ENCODE results near the gene TADA2B. TPM values are rescaled to one million over a fixed set of nuclear protein-coding genes. Genes with fewer than 3 reads are reported as not detected.

Gene TADA2B
- total RNA-seq, 2 donors from 2014 or later, result 15.8 to 16.9 TPM

GRCh38 chr4:7062816-7063215 is 19.6 kb downstream of the TADA2B start:
- Mint-ChIP-seq H3K27me3 (no peaks in the 10 kb centered on the region), H3K4me3 (no peak overlapping the region), H3K27ac (peak overlapping the region in 1 of 2 donors; percentile 35), H3K36me3 (peaks cover 14% of the 10 kb centered on the region), H3K9me3 (no peaks in the 10 kb centered on the region), H3K4me1 (ENCODE audit: low read depth in 2 of 2) (peaks cover 18 to 40% of the 10 kb centered on the region in 2 donors)
- ATAC-seq, result no peak
- no peak for DNase-seq (ENCODE audit: low spot score)

GRCh38 chr4:7063362-7063761 is 20.2 kb downstream of the TADA2B start:
- H3K36me3 Mint-ChIP-seq, result peaks cover 14% of the 10 kb centered on the region
- no peak for ATAC-seq
- H3K27me3 Mint-ChIP-seq, result no peaks in the 10 kb centered on the region
- no peak overlapping the region for H3K27ac Mint-ChIP-seq
- no peaks in the 10 kb centered on the region for H3K9me3 Mint-ChIP-seq
- H3K4me1 Mint-ChIP-seq (ENCODE audit: low read depth in 2 of 2), result peaks cover 22 to 46% of the 10 kb centered on the region in 2 donors
- no peak for DNase-seq (ENCODE audit: low spot score)
- no peak overlapping the region for H3K4me3 Mint-ChIP-seq

GRCh38 chr4:7066006-7066405 is 22.8 kb downstream of the TADA2B start:
- DNase-seq (ENCODE audit: low spot score), result no peak
- peak overlapping the region; percentile 94 for H3K4me3 Mint-ChIP-seq
- H3K4me1 Mint-ChIP-seq (ENCODE audit: low read depth in 2 of 2), result peaks cover 36 to 60% of the 10 kb centered on the region in 2 donors
- H3K36me3 Mint-ChIP-seq, result peaks cover 13% of the 10 kb centered on the region
- H3K27ac Mint-ChIP-seq, result peak overlapping the region in 1 of 2 donors; percentile 90
- no peaks in the 10 kb centered on the region for H3K9me3 Mint-ChIP-seq
- H3K27me3 Mint-ChIP-seq, result peaks cover 2 to 4% of the 10 kb centered on the region in 2 donors
- ATAC-seq, result no peak

GRCh38 chr4:7066493-7066892 is 23.3 kb downstream of the TADA2B start:
- Mint-ChIP-seq H3K27me3 (peaks cover 2 to 6% of the 10 kb centered on the region in 2 donors), H3K9me3 (no peaks in the 10 kb centered on the region), H3K4me3 (peak overlapping the region; percentile 94), H3K27ac (peak overlapping the region; percentile 90 to 94), H3K4me1 (ENCODE audit: low read depth in 2 of 2) (peaks cover 32 to 57% of the 10 kb centered on the region in 2 donors), H3K36me3 (peaks cover 8% of the 10 kb centered on the region)
- DNase-seq (ENCODE audit: low spot score), result no peak
- ATAC-seq, result no peak

- Mint-ChIP-seq H3K4me3 (peak overlapping the region; percentile 94), H3K27ac (peak overlapping the region; percentile 90 to 94), H3K4me1 (ENCODE audit: low read depth in 2 of 2) (peaks cover 32 to 57% of the 10 kb centered on the region in 2 donors), H3K27me3 (peaks cover 2 to 6% of the 10 kb centered on the region in 2 donors), H3K36me3 (peaks cover 7% of the 10 kb centered on the region), H3K9me3 (no peaks in the 10 kb centered on the region)
- ATAC-seq (no peak), DNase-seq (ENCODE audit: low spot score) (no peak)
These were observed 23.9 kb downstream of the TADA2B start for GRCh38 chr4:7067126-7067451.

- H3K27me3 Mint-ChIP-seq, result peaks cover 2 to 6% of the 10 kb centered on the region in 2 donors
- H3K9me3 Mint-ChIP-seq, result no peaks in the 10 kb centered on the region
- peaks cover 32 to 57% of the 10 kb centered on the region in 2 donors for H3K4me1 Mint-ChIP-seq (ENCODE audit: low read depth in 2 of 2)
- DNase-seq (ENCODE audit: low spot score), result peak; percentile 100
- ATAC-seq, result peak; percentile 95 to 98
- H3K27ac Mint-ChIP-seq, result peak within 1 kb of the TSS; percentile 90 to 94
- H3K4me3 Mint-ChIP-seq, result peak within 1 kb of the TSS; percentile 94
- H3K36me3 Mint-ChIP-seq, result peaks cover 7% of the 10 kb centered on the region
These were observed 24.5 kb downstream of the TADA2B start, which contains the start of gene GRPEL1 for GRCh38 chr4:7067452-7068278. Gene GRPEL1, minus strand, starts transcription at chr4:7068064. Its CDS starts 32 bp downstream, at chr4:7068032.

GRCh38 chr4:7068279-7068842 is 25.2 kb downstream of the TADA2B start:
- ATAC-seq (no peak), DNase-seq (ENCODE audit: low spot score) (no peak)
- Mint-ChIP-seq H3K9me3 (no peaks in the 10 kb centered on the region), H3K27me3 (peaks cover 2 to 6% of the 10 kb centered on the region in 2 donors), H3K4me3 (peak overlapping the region; percentile 94), H3K27ac (peak overlapping the region; percentile 90 to 94), H3K4me1 (ENCODE audit: low read depth in 2 of 2) (peaks cover 32 to 57% of the 10 kb centered on the region in 2 donors), H3K36me3 (peaks cover 6% of the 10 kb centered on the region)

- Mint-ChIP-seq H3K4me1 (ENCODE audit: low read depth in 2 of 2) (peaks cover 32 to 52% of the 10 kb centered on the region in 2 donors), H3K27me3 (peaks cover 2 to 6% of the 10 kb centered on the region in 2 donors), H3K9me3 (no peaks in the 10 kb centered on the region), H3K4me3 (peak overlapping the region; percentile 94), H3K36me3 (peaks cover under 1% of the 10 kb centered on the region), H3K27ac (peak overlapping the region; percentile 90 to 94)
- DNase-seq (ENCODE audit: low spot score) (no peak), ATAC-seq (no peak)
These were observed 25.7 kb downstream of the TADA2B start for GRCh38 chr4:7068883-7069282.

GRCh38 chr4:7070729-7071511 is 27.7 kb downstream of the TADA2B start:
- DNase-seq (ENCODE audit: low spot score), result peak; percentile 81
- ATAC-seq, result peak in 1 of 2 donors; percentile 24
- Mint-ChIP-seq H3K4me3 (no peak overlapping the region), H3K27me3 (peaks cover 2 to 6% of the 10 kb centered on the region in 2 donors), H3K36me3 (no peaks in the 10 kb centered on the region), H3K27ac (no peak overlapping the region), H3K4me1 (ENCODE audit: low read depth in 2 of 2) (peaks cover 26 to 37% of the 10 kb centered on the region in 2 donors), H3K9me3 (no peaks in the 10 kb centered on the region)

- Mint-ChIP-seq H3K27ac (no peak overlapping the region), H3K4me1 (ENCODE audit: low read depth in 2 of 2) (peaks cover 19% of the 10 kb centered on the region in 2 donors), H3K36me3 (no peaks in the 10 kb centered on the region), H3K27me3 (peaks cover 6 to 9% of the 10 kb centered on the region in 2 donors), H3K9me3 (no peaks in the 10 kb centered on the region), H3K4me3 (no peak overlapping the region)
- ATAC-seq, result no peak
- DNase-seq (ENCODE audit: low spot score), result no peak
These were observed 29.9 kb downstream of the TADA2B start for GRCh38 chr4:7073059-7073458.

- DNase-seq (ENCODE audit: low spot score), result no peak
- Mint-ChIP-seq H3K9me3 (no peaks in the 10 kb centered on the region), H3K27me3 (peaks cover 6 to 9% of the 10 kb centered on the region in 2 donors), H3K36me3 (no peaks in the 10 kb centered on the region), H3K4me3 (no peak overlapping the region), H3K27ac (no peak overlapping the region), H3K4me1 (ENCODE audit: low read depth in 2 of 2) (peaks cover 12 to 13% of the 10 kb centered on the region in 2 donors)
- ATAC-seq, result no peak
These were observed 30.6 kb downstream of the TADA2B start for GRCh38 chr4:7073526-7074390.

GRCh38 chr4:7074426-7074825 is 31.3 kb downstream of the TADA2B start:
- DNase-seq (ENCODE audit: low spot score) (no peak), ATAC-seq (no peak)
- Mint-ChIP-seq H3K36me3 (no peaks in the 10 kb centered on the region), H3K4me3 (no peak overlapping the region), H3K9me3 (no peaks in the 10 kb centered on the region), H3K27ac (no peak overlapping the region), H3K4me1 (ENCODE audit: low read depth in 2 of 2) (peaks cover 7 to 12% of the 10 kb centered on the region in 2 donors), H3K27me3 (peaks cover 10 to 11% of the 10 kb centered on the region in 2 donors)

Data from natural killer cell treated with Interleukin-12 subunit alpha and Interleukin-12 subunit beta and Interleukin-15 and Interleukin-18, amount 100 ng/mL, for 72 hours (primary cell).